ENCODE results near the gene LRRTM4.
"Not testable (repeated sequence)": the region's sequence is repeated elsewhere in the genome, so short reads cannot be mapped to it uniquely, and the experiment has no call there.

Gene LRRTM4

DNA sequence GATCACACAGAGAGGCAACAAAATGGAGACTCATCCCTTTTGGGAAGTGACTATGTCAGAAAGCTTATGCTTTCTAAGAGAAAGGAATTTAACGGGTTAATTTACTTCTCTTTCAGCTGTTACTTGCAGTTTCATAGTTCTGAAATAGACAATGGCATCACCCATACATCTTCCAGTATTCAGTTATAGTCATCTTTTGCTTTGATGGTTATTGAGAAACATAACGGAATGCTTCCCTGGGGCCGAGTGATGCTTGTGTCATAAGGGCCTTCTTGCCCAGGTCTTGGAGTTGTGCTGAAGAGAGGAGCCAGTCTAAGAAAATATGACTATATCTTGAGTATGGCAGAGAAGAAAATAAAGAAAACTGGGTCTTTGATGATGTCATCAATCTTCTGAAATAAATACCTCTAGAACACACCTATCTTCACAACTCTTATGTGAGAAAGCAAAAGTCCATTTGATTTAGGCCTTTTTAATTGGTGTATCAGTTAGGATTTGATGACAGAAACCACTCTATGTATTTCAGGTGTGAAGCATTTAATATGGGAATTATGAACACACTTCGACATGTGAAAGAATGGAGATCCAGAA lies 328.2 kb downstream of the LRRTM4 start:
- DNase-seq (ENCODE audit: low read depth, low spot score) = no peak
- no peak overlapping the region for H3K4me3 ChIP-seq (ENCODE audit: low read length)

DNA sequence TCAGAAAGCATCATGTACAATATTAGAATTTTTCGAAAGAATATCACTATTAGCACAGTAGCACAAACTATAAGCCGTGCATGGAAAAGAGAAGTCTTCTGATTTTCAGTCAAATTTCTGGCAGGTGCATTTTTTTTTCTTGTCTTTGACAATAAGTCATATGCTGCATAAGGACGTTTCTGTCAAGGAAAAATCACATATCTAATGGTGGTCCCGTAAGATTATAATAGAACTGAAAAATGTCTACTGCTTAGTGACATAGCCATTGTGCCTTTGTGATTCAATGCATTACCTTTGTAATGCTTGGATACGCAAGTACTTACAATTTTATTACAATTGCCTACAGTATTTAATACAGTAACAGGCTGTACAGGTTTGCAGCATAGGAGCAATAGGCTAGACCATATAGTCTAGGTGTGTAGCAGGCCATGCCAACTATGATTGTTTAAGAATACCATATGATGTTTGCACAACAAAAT lies 329.3 kb downstream of the LRRTM4 start:
- no peak overlapping the region for H3K4me3 ChIP-seq (ENCODE audit: low read length)
- no peak for DNase-seq (ENCODE audit: low read depth, low spot score)

DNA sequence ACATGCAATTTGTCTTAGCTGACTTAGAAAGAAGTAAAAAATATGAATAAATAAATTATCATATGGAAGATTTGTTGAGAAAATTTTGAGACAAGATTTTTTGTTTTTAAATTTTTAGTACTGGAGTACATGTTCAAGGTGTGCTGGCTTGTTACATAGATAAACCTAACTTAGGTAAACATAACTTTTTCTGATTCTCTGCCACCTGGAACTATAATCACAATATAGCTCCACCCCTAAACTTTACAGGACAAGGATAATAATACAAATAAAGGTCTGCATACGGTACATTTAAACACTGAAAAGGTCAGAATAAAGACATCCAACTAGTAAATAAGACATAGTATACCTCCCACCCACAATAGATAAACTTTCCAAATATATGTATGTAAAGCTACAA lies 330.5 kb downstream of the LRRTM4 start:
- DNase-seq (ENCODE audit: low read depth, low spot score) = no peak
- H3K4me3 ChIP-seq (ENCODE audit: low read length) = no peak overlapping the region

- no peak for DNase-seq (ENCODE audit: low read depth, low spot score)
- H3K4me3 ChIP-seq (ENCODE audit: low read length) = no peak overlapping the region
Measured at GRCh38 chr2:77190721-77191346, 331.3 kb downstream of the LRRTM4 start.

- H3K4me3 ChIP-seq (ENCODE audit: low read length) = no peak overlapping the region
- no peak for DNase-seq (ENCODE audit: low read depth, low spot score)
Measured at GRCh38 chr2:77185052-77185451, 337.1 kb downstream of the LRRTM4 start.

- H3K4me3 ChIP-seq (ENCODE audit: low read length) = no peak overlapping the region
- DNase-seq (ENCODE audit: low read depth, low spot score) = no peak
Measured at GRCh38 chr2:77179297-77179696, 342.9 kb downstream of the LRRTM4 start.

DNA sequence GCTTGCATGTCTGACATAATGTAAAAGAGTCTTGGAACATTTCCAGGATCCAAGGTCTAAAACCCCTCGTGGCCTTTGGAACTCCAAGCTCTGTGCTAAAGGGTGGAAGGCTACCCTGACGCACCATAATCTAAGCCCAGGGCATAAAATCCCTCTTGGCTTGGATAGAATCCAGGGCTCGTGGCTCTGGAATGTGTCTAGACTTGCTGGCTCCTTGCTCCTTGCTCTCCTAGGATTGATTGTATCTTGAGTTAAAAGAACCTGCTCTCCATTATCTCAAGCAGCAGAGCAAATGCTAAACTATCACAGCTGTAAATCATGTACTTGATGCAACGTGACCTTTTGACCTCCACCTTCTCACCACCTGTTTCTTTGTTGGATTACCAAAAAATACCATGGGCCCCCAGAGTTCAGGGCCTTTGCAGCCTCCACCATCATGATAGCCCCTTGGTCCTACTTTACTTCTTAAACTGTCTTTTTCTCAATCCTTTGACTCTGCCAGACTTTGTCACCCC lies 346.9 kb downstream of the LRRTM4 start:
- DNase-seq (ENCODE audit: low read depth, low spot score); H3K4me3 ChIP-seq (ENCODE audit: low read length): not testable (repeated sequence)

- no peak for DNase-seq (ENCODE audit: low read depth, low spot score)
- no peak overlapping the region for H3K4me3 ChIP-seq (ENCODE audit: low read length)
Measured at GRCh38 chr2:77169426-77169825, 352.8 kb downstream of the LRRTM4 start.

GRCh38 chr2:77164021-77164420 lies 358.2 kb downstream of the LRRTM4 start:
- not testable (repeated sequence) for H3K4me3 ChIP-seq (ENCODE audit: low read length); DNase-seq (ENCODE audit: low read depth, low spot score)

DNA sequence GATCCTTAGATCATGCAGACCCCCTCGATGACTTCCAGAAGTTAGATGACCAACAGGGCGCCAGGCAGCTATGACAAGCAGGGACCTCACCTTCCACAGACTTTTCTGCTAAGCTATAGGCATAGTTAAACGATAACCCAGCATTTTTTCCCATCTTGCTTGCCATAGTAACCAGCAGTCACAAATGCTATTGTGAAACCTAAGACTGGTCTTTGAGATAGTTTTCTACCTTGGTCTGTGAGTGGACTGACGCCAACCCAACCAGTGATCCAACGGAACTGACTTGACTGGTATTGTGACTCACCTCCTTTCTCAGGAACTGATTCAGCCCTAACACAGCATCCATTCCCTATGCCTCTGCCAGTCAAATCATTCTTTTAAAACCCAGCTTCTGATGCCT lies 361.2 kb downstream of the LRRTM4 start:
- DNase-seq (ENCODE audit: low read depth, low spot score) = no peak

DNA sequence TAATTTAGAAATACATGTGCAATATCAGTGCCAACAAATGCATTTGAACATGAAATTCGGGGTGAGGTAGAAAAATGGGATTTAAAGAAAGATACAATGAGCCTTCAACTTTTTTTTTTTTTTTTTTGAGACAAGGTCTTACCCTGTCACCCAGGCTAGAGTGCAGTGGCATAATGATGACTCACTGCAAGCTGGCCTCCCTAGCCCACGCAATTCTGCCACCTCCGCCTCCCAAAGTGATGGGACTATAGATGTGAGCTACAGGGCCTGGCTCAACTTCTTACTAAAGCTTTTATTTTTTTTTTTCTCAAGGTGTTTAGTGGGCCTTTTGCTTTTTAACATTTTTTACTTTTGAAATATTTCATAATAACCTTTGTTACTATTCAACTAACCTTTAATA lies 365.6 kb downstream of the LRRTM4 start:
- no peak overlapping the region for H3K4me3 ChIP-seq (ENCODE audit: low read length)
- DNase-seq (ENCODE audit: low read depth, low spot score) = no peak

More for the DNA sequence above, 361.2 kb downstream of the LRRTM4 start:
- H3K4me3 ChIP-seq (ENCODE audit: low read length) = no peak overlapping the region

GRCh38 chr2:77155511-77155910 lies 366.7 kb downstream of the LRRTM4 start:
- no peak for DNase-seq (ENCODE audit: low read depth, low spot score)
- no peak overlapping the region for H3K4me3 ChIP-seq (ENCODE audit: low read length)

DNA sequence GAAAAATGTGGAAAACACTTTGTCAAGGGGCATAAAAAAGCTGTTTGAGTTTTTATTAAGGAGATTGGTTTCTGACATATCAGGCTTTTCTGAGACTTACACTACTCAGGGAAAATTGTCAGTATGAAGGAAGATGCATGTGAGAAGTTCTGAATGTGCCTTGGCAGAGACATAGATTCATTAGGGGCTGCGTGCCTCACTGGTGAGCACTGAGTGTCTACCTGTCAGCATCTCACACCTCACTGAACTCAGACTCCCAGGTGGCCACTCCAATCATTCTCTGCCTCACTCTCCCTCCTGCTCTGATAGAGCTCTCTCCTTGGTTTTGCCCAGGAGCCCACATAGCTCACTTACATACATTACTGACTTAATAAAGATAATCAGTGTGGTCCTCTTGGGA lies 372.6 kb downstream of the LRRTM4 start:
- DNase-seq (ENCODE audit: low read depth, low spot score) = no peak
- H3K4me3 ChIP-seq (ENCODE audit: low read length) = no peak overlapping the region

DNA sequence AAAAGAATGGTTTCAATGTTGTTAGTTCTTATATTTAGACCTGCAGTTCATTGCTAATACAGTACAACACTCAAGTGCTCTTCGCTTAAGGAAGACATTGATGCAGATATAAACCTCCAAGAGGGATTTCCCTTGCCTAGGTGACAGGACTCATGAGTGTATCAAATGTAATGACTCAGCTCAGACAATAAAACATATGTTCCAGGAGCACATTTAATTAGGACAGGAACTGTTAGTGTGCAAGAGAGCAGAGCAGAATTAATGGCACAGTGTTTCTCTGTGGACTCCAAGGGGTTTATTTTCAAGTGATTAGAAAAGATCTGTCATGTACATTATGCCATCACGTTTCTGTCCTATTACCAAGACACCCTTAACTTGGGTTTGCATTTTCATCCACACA lies 375.0 kb downstream of the LRRTM4 start:
- DNase-seq (ENCODE audit: low read depth, low spot score) = no peak
- H3K4me3 ChIP-seq (ENCODE audit: low read length) = no peak overlapping the region

DNA sequence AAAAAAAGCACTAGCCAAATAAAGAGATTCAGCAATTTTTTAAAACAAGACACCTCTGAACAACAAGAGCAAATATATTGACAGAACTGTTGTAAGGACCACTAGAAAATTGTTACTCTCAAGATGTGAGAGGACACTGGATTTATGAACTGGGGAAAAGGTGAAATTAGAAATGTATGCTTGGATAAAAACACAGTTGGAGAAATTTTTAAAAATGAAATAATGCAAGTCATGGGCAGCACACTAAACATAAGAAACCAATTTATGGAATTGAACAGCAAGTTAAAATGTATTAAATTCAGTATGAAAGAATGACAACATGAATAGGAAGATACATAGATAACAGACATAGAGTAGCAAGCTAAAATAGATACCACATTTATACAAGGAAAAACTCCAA lies 377.4 kb downstream of the LRRTM4 start:
- no peak overlapping the region for H3K4me3 ChIP-seq (ENCODE audit: low read length)
- DNase-seq (ENCODE audit: low read depth, low spot score) = no peak

GRCh38 chr2:77142141-77142540 lies 380.0 kb downstream of the LRRTM4 start:
- no peak for DNase-seq (ENCODE audit: low read depth, low spot score)
- no peak overlapping the region for H3K4me3 ChIP-seq (ENCODE audit: low read length)

DNA sequence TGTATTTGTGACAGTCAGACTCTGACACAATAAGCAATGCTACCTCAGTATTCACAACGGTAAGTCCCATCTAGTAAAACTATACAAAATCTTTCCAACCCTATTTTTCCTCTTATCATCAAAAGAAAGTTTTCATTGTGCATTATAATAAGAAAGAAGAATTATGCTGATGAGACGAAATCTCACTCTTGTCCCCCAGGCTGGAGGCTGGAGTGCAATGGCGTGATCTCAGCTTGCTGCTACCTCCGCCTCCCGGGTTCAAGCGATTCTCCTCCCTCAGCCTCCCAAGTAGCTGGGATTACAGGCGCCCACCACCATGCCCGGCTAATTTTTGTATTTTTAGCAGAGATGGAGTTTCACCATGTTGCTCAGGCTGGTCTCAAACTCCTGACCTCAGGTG lies 393.7 kb downstream of the LRRTM4 start:
- not testable (repeated sequence) for DNase-seq (ENCODE audit: low read depth, low spot score)

GRCh38 chr2:77127345-77127744 lies 394.8 kb downstream of the LRRTM4 start:
- no peak overlapping the region for H3K4me3 ChIP-seq (ENCODE audit: low read length)
- no peak for DNase-seq (ENCODE audit: low read depth, low spot score)

More for the DNA sequence above, 393.7 kb downstream of the LRRTM4 start:
- not testable (repeated sequence) for H3K4me3 ChIP-seq (ENCODE audit: low read length)

DNA sequence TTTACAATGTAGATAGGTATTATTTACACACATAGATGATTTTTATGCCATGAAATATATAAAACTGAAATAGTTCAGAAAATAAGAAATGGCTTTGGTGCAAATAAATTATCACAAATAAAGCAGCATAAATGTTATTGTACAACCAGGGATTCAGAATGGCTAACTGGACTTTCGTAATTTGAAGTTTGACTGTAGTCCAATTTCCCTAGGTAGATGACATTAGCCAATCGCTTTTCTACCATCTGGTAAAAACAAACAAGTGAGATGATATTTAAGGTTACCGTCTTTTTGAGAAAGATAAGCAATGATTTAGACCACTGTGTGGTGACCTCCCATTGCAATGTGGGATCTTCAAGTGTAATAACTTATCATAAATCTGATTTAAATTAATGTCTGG lies 400.7 kb downstream of the LRRTM4 start:
- H3K4me3 ChIP-seq (ENCODE audit: low read length) = no peak overlapping the region
- no peak for DNase-seq (ENCODE audit: low read depth, low spot score)

- H3K4me3 ChIP-seq (ENCODE audit: low read length) = no peak overlapping the region
- no peak for DNase-seq (ENCODE audit: low read depth, low spot score)
Measured at GRCh38 chr2:77119333-77119732, 402.8 kb downstream of the LRRTM4 start.

GRCh38 chr2:77108915-77109314 lies 413.3 kb downstream of the LRRTM4 start:
- H3K4me3 ChIP-seq (ENCODE audit: low read length) = no peak overlapping the region
- no peak for DNase-seq (ENCODE audit: low read depth, low spot score)

All from Jurkat, Clone E6-1 (cell line).